Dermis lymphatic vessel endothelial cell (primary cell): ENCODE measurements around the gene LYRM2. TPM values are rescaled to one million over a fixed set of nuclear protein-coding genes. Genes with fewer than 3 reads are reported as not detected.

Experiments used
- total RNA-seq: library from RNA; depleted of rRNA; stranded (reverse); fragments of >200 nt; gene quantifications from 2 replicates; pipeline ENCODE4 v1.2.1, GENCODE V29; 2014

LYRM2 gene, protein sequence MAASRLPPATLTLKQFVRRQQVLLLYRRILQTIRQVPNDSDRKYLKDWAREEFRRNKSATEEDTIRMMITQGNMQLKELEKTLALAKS
- total RNA-seq: 15.9 and 17.7 TPM in 2 replicates

DNA sequence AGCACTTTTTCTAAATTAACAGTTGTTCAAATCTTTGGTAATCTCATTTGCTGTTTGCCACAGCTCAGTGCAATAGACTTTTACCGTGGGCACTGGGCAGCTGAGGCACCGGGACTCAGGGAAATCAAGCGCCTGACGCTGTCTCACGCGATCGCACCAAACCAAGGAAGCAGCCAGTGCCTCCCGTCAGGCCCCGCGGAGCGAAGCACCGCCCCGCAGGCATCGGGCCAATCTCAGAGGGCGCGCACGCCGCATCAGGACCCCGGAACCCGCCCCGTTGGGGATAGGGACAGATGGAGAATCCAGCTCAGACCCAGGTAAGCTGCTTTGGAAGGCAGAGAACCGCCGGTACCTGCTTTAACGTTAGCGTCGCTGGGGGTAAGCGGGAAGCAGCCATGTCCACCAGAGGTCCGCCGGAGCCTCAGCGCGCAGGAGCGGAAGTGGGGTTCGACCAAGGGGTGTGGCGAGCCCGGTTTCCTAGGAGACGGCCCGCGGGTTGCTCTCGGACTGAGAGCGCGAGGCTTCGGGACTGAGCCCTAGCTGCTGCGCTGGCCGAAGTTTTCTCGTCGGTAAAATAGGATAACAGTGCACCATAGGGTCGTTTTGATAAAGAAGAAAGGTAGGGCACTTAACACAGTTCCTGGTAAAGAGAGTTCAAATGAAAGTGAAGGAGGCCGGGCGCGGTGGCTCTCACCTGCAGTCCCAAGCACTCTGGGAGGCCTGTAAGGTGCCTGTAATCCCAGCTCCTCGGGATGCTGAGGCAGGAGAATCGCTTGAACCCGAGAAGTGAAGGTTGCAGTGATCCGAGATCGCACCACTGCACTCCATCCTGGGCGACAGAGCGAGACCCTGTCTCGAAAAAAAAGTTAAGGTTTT lies at the start of gene LYRM2:
TSS of gene LYRM2 (minus strand) at position 428 of the 876 bp plus-strand sequence. CDS start at position 397, 31 bp downstream.

Other genes starting within 250 kb of the LYRM2 start
- gene RRAGD, start 226.5 kb downstream of the LYRM2 start, total RNA-seq: 0.43 and 0.76 TPM in 2 replicates
- gene ANKRD6, start 205.6 kb downstream of the LYRM2 start, total RNA-seq: 11.9 and 13.2 TPM in 2 replicates
- gene MDN1, start 181.0 kb upstream of the LYRM2 start, total RNA-seq: 14.6 and 26.0 TPM in 2 replicates
- gene CASP8AP2, start 191.1 kb upstream of the LYRM2 start, total RNA-seq: 11.4 and 13.2 TPM in 2 replicates